Stromal cell of bone marrow (primary cell): ENCODE results near the gene STARD8.
A peak's percentile ranks its signal among the peaks of the same experiment; 100 is the strongest.
"Not testable (repeated sequence)": the region's sequence is repeated elsewhere in the genome, so short reads cannot be mapped to it uniquely, and the experiment has no call there.

Experiments used
- DNase-seq: peaks from one replicate; pipeline ENCODE4 v3.0.0-alpha.2; 2012; ENCODE audit warnings: low read depth

The STARD8 gene

DNA sequence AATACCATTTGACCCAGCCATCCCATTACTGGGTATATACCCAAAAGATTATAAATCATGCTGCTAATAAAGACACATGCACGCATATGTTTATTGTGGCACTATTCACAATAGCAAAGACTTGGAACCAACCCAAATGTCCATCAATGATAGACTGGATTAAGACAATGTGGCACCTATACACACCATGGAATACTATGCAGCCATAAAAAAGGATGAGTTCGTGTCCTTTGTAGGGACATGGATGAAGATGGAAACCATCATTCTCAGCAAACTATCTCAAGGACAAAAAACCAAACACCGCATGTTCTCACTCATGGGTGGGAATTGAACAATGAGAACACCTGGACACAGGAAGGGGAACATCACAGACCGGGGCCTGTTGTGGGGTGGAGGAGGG lies 9.0 kb downstream of the STARD8 start:
- not testable (repeated sequence) for DNase-seq

DNA sequence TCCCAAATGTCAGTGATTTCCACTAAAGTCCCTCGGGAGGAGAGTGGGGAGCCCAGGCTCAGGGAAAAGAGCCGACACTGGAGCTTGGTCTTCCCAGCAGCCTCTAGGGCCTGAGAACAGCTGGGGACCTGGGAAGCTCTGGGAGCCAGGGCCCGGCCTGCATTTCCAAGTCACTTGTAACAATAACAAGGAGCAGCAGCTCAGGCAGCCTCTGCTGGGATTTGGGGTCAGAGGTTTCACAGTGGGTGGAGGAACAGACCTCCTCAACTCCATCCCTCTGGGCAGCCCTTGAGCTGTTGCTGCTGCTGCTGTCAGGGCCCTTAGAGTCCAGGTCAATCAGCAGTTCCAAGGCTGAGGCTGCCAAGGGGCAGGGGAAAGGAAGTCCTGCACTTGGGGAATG lies 11.1 kb downstream of the STARD8 start:
- no peak for DNase-seq

DNA sequence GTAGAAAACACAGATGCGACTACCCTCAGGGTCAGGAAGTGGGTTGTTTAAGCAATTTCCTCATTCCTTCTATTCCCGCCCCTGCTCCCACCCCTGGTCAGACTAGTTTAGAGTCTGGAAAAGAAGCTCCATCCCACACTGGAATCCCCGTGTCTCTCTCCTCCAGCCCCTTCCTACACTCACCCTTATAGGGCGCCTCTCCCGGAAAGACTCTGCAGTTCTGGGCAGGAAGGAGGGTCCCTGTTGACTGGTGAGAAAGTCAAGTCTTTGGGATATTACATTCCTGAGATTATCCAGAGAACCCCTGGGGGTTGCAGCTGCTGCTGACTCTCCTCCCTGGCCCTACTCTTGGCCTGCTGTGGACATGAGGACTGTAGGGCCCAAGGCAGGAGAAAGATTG lies 11.9 kb downstream of the STARD8 start:
- no peak for DNase-seq

DNA sequence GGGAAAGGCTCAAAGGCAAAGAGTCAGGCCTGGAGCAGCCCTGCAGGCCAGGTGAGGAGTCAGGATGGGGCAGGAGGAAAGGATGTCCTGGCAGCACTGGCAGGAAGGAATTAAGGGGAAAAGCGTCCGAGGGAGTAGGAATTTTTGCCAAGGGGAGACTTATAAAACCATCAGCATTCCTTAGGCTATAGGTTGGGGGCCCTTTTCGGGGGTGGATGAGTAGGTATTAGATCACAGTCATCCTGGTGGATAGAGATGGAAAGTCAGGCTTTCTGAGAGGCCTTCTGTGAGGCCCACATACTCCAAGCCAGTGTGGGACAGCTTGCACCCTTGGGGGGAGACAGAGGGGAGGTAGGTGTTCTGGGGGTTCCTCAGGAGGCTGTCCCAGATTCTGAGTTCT lies 12.3 kb downstream of the STARD8 start:
- no peak for DNase-seq

DNA sequence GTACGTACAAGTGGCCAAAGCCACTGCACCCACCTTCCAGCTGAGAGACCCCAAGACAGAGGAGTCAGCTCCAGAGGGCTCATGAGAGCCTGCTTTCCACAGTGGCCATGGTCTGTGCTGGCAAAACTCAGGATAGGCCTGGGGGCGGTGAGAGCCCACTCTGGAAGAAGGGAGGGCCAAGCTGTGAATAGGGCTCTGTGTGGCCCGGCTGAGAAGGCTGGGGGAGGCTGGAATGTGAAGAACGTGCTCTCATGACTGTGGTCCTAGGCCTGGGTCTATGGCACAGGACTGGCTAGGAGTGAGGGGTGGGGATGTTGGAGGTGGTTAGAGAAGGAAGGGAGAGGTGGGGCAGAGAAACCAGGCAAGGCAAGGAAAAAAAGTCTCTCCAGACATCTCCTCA lies 13.3 kb downstream of the STARD8 start:
- no peak for DNase-seq

DNA sequence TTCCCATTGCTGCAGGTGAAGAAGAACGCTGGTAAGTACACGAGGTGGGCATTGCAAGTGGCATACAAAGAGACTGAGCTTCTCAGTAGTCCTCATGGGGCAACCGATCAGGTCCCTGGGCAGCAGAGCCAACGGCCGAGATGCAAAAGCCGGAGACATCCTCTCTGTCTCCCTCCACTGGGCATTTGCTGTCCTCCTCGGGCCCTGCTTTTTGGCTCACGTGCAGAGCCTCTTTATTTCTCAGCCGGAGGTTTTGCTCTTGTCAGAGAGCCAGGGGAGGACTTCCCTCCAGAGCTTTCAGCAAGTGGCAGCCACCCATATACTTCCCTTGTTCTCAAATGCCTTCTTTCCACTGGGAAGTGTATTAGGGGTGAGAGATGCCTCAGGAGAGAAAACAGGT lies 18.0 kb downstream of the STARD8 start:
- DNase-seq = no peak

DNA sequence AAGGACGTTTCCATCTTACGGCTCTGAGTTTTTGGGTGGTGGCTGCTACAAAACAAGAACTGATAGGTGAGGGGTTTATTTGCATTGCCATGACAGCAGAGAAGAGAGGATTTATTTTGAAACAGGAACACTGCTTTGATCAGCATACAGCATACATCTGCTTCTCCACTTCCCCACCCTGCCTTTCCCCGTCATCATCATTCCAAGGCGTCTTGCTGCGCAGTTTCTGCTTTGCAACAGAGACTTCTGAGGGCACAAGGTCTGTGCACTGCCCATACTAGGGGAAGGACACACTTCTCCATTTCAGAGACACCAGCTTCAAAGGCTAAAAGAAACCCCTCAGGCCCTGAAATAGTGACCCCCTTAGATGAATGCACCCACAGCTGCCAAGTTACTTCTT lies 19.1 kb downstream of the STARD8 start:
- no peak for DNase-seq

DNA sequence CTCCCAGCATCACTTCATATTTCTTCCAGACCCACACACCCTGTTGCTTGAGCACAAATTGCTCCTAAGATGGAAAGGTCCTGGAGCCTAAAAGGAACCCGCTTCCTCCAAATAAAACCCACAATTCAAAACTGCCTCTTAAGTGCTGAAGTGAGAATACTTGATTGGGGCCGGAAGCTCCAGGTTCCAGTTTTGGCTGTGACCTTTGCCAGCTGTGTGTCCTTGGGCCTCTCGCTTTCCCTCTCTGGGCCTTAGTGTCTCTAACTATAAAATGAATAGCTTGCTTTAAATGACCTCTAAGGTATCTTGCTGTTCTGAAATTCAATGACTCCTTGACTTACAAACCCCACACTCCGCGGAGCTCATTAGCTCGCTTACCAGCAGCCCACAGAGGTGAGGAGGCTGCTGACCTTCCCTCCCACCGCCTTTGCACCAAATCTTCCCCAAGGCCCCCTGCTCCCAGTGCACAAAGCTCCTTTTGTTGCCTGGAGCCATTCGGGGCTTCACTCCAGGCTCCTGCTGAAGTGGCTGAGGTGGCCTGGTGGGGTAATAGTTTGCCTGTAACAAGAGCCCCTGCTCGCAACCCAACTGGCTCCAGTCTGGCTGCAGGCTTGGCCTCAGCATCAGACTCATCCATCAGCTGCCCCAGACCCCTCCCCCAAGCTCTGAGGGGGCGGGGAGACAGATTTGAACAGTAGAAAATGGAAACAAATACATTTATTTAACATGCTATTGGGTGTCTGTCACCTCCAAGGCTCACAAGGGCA lies 21.8 kb downstream of the STARD8 start:
- DNase-seq = no peak

DNA sequence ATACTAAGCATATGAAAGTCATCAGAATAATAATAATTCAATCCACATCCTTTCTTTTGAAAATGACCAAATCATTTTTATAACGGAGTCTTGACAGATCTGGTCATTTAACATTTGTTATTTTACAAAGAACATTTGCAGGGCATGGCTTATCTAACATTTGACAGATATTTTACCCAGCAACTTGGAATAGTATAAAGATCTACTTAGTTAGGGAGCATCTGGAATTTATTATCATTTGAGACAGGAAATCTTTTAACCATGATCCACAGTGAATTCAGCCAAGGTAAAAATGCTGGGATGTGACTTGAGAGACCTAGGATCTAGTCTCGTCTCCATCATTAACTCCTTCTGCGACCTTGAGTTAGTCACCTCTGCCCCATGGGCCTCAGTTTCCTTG lies 22.4 kb downstream of the STARD8 start:
- DNase-seq = no peak

DNA sequence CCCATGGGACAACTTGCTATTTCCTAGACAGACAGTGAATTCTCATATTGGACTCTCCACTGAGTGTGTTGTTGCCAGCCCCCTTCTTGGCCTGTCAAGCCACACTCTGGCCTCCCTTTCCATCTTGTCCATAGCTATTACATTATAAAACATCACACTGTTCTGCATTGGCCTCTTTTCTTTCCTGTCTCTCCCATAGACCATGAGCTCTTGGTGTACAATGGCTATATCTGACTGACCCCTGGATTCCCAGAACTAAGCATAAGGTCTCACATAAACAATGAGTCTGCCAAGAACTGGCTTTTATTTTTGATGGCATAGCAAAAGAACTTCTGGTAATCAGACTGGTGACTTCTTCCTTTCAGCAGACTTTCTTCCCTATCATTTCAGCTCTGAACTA lies 23.8 kb downstream of the STARD8 start:
- DNase-seq = no peak

DNA sequence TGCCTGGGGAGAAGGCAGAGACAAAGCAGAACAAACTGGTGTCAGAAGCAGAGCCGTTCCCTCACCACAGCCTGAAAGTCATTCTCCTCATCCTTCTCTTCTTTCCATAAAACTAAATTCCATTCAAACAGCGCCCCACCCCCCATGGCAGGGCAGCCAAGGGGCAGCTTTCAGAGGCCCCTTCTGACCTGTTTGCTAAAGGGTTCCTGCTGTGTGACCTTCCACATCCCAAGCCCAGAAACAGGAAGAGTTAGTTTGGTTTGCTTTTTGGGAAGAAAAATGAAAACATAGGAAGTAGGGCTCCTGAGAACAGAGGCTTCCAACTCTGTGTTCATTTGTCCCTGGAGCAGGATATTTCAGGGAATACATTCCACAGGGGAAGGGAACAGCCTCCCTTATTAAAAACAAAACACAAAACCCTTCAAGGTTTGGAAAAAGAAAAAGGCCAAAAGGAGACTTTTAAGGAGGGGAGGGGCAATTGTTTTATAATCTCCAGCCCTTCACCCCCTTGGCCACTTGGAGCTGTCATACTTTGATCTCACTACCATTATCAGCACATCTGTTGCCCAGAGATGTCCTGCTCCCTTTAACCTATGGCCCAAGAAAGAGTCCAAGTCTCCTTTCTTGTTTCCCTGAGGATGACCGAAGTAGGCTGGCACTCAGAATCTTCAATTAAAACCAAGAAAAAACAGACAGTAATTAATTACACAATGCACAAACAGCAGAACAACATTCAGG lies 25.3 kb downstream of the STARD8 start:
- no peak for DNase-seq

DNA sequence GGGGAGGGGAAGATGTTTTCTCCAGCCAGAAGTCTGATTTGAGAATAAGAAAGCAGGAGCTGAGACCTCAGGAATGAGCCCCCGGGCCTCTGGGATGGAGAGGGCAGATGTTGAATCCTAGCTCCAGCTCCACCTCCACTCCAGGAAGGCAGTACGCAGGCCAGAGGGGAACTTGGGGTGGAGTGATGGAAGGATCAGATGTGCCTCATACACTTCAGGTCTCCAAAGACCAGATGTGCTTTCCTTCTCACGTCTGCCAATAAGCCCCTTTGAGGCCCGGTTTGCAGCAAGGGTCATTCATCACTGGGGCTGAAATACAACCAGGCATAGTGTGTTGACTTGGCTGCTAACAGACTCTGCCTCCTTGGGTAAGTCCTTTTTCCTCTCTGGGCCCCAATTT lies 28.1 kb downstream of the STARD8 start:
- DNase-seq = no peak

DNA sequence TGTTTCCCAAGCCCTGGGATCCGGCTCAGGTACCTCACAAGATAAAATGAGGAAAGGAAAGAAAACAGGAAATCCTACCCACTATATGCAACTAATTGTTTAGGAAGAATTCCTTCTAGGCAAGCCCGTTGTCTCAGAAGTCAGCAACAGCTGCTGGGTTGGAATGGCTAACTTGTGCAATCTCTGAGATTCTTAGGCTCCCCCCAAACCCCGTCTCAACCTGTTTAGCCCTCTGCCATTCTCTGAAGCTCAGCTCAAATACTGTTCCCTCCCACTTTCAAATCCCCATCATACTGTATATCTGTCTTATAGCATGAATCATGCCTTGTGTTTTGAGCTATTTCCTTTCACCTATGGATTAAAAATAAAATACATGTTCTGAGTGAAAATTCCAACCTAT lies 28.9 kb downstream of the STARD8 start:
- DNase-seq = no peak

DNA sequence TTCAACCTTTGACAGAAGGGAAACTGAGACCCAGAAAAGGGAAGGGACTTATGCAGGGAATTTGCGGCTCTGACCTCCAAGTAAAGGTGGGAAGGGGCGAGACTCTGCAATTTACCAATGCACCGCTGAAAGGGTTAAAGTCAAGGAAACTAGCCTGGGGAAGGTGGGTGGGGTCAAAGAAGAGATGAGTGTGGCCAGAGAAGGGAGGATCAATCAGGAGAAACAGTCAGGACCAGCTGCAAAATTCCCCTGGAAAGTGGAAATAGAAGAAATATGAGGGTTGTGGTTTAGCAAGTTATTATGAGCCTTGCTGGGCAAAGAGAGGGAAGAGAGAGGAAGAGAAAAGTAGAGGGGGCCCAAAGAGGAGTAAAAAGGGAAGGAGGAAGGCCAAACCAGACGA lies 30.5 kb downstream of the STARD8 start:
- no peak for DNase-seq

DNA sequence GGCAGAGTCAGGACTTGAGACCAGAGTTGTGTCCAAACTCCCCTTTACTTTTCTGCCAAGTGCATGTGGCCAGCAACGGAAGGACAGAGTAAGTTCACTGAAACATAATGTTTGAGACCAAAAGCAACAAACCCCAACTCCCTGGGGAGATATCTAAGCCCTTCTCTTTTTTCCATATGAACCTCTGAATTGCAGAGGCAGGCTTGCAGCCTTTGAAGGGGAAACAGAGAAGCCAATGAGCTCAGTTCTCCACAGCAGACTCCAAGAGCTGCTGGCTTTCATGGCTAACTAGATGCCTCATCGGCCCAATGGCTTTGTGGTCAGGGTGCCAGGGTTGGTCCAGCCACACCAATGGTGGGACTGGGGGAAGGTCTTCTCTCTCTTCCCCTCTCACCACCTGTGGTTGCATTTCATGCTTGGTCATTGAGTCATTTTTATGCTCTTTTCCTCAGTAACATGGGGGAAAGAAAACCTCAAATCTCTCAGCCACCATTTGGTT lies 34.0 kb downstream of the STARD8 start:
- DNase-seq = peak; percentile 91

DNA sequence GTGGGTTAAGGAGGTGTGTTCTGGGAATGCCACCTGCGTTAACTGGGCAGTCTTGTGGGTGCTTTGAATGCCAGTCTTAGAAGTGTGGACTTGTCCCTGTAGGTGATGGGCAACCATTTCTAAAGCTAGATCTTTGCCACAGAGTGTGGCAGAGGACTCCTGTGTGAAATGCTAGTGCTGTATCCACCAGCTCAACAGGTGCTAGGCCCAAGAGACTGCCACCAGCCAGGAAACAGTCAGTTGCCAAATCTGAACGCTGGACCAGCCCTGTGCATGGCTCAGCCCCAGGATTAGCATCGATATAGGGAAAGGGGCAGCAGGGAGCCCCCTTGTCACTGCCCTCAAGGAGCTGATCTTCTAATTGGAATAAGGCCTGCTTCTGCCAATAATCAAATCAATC lies 35.3 kb downstream of the STARD8 start:
- DNase-seq = no peak

DNA sequence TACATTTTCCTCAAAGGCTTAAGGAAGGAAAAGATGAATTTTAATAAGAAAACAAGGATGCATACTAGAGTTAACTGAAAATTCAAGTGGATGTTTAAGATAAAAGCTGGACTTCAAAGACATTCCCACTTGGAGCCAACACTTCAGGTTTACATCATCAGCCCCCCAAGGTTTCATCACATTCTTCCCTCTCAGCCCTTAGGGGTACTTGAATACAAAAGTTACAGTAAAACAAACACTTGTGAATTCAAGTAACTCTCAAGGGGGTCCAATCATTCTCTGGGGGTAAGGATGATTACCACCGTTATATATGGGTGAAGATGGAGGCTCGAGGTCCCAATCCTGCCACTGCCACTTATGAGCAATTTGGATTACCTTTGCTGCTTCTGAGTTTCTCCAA lies 36.1 kb downstream of the STARD8 start:
- DNase-seq = no peak

DNA sequence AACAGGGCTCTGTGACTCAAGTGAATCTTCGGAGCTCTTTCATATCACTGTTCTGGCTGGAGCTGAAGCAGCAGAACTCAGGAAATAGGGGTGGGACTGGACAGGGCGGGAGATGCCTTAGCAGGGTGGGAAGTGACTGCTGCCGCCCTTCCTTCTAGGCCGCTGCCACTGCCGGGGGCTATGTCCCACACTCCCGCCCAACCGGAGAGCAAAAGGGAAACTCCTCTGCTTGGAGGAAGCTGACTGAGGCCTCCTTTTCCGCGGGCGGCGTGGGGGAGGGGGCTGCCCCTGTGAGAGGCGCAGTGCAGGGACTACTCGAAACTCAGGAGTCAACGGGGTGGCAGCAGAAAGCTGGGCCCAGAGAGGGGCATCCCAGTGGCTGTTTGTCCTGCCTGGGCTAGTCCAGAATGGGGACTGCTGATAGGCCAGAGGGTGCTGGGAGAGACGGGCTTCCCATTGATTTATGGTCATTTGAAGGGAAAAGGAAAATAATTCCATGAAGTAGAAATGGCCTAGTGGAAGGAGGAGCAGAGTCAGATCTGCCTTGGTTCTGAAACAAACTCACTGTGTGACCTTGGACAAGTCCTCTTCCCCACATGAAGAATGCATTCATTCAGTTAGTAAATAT lies 36.9 kb downstream of the STARD8 start:
- DNase-seq = no peak

DNA sequence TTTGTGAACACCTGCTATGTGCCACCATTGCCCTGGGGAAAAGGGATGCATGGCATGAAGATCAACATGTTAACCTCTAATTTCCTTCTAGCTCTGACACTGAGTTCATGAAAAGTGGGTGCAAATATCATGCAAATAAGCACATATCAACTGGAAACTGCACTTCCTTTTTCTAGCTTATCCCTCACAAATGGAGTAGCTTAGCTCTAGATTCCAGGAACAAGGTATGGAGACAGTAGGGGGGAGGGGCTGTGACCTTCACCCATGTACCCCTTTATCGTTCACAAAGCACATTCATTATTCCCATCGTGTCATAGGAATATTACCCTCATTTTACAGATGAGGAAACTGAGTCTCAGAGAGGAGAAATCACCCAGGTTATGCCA lies 37.4 kb downstream of the STARD8 start:
- no peak for DNase-seq

DNA sequence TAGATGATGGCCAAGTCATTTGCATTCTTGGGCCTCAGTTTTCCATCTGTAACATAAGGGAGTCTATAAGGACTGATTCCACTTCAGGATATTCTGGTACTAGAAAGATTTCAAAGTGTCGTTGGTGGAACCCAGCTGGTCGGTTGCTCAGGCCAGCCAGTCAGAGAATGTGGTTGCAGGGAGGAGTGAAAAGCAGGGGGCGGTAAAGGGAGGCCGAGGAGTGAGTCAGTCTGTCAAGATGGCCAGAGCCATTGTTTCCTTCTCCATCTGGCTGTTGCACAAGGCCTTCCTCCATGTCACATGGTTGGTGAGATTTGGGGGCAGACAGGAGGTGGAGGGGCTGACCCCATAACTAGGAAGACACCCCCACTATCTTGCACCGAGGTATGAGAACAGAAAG lies 38.2 kb downstream of the STARD8 start:
- DNase-seq = no peak

DNA sequence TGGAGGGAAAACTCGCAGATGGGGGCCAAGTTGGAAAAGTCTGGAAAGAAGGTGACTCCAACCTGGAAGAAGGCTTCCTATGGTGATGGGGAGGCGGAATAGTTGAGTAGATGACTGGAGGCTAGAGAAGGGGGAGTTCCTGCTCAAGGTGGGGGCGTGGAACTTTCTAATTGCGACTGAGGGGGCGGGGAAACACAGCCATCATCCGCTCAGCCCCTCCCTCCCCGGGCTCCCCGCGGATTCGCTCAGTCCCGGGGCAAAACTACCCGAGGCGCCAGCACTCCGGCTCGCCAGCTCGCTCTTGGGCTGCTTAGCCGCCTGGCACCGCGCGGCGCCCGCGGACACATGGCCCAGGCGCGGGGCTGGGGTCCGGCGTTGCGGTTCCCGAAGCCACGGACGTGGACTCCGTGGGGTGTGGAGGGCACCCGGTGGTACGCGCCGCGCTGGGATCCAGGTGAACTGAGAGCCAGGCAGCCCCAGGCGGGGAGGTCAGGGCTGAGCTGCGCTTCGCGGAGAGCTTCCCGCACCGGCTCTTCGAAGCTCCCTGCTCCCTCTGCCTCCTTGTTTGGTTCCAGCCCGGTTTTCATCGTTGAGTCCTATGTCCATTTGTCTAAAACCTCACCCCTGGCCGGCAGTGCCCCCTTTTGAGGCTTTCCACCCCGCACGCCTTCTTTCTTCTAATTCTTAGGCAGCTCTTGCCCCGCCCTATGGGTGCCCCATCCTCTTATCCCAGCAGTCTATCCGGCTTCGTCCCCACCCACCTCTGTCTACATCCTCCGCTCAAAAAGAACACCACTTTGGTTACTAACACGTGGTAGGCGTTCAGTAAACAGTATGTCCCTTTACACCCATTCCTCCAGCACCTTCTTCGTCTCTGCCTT lies 38.9 kb downstream of the STARD8 start:
- DNase-seq = no peak

DNA sequence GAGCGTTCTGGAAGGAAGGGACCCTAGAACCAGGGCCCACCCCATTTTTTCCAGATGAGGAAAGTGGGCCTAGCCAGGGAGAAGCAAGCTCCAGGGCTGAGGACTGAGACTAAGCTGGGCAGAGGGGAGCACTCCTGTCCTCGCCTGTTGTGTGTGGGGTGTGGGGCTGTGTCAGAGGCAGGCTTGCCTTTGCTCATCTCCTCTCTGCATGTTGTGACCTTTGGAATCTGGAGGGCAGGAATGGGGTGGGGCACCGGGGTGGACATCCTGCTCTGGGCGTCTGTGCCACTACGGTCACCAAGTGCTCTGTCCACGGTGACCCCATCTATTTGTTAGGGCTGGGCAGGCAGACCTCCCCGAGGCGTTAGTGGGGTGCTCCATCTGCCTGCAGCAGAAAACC lies 41.5 kb downstream of the STARD8 start:
- DNase-seq = not testable (repeated sequence)
